LHCN-M2 (cell line): Measurements from ENCODE around the gene ADGRL3. TPM values are rescaled to one million over a fixed set of nuclear protein-coding genes. Genes with fewer than 3 reads are reported as not detected.
A peak's percentile ranks its signal among the peaks of the same experiment; 100 is the strongest.

Experiments used
- DNase-seq: peaks from one replicate; pipeline ENCODE4 v3.0.0-alpha.2; 2012; ENCODE audit warnings: low read depth
- total RNA-seq: library from RNA; depleted of rRNA; stranded (reverse); fragments of >200 nt; gene quantifications from 2 replicates; pipeline ENCODE4 v1.2.3, GENCODE V29; 2014

The ADGRL3 gene
- total RNA-seq, 1 experiment from 2014 or later, result 0.11 TPM

GRCh38 chr4:61493470-61493869, 293.3 kb downstream of the ADGRL3 start:
- DNase-seq, result no peak

- peak; percentile 43 for DNase-seq
Measured at GRCh38 chr4:61500883-61501282, 300.8 kb downstream of the ADGRL3 start.

- DNase-seq, result no peak
Measured at GRCh38 chr4:61501812-61502211, 301.7 kb downstream of the ADGRL3 start.

- no peak for DNase-seq
Measured at GRCh38 chr4:61505773-61506685, 305.9 kb downstream of the ADGRL3 start.

GRCh38 chr4:61507091-61507490, 307.0 kb downstream of the ADGRL3 start:
- DNase-seq, result no peak

- peak; percentile 78 for DNase-seq
Measured at GRCh38 chr4:61509721-61510241, 309.7 kb downstream of the ADGRL3 start.

GRCh38 chr4:61511716-61512488, 311.8 kb downstream of the ADGRL3 start:
- DNase-seq, result peak; percentile 77

GRCh38 chr4:61514991-61515390, 314.9 kb downstream of the ADGRL3 start:
- DNase-seq, result no peak

GRCh38 chr4:61517144-61517543, 317.0 kb downstream of the ADGRL3 start:
- DNase-seq, result no peak

GRCh38 chr4:61520166-61520565, 320.0 kb downstream of the ADGRL3 start:
- no peak for DNase-seq

GRCh38 chr4:61520681-61521160, 320.6 kb downstream of the ADGRL3 start:
- peak; percentile 64 for DNase-seq

- no peak for DNase-seq
Measured at GRCh38 chr4:61521451-61521850, 321.3 kb downstream of the ADGRL3 start.

GRCh38 chr4:61522312-61522711, 322.2 kb downstream of the ADGRL3 start:
- DNase-seq, result no peak

GRCh38 chr4:61527888-61528287, 327.8 kb downstream of the ADGRL3 start:
- DNase-seq, result peak; percentile 21

- no peak for DNase-seq
Measured at GRCh38 chr4:61528595-61528994, 328.5 kb downstream of the ADGRL3 start.

GRCh38 chr4:61531188-61531587, 331.1 kb downstream of the ADGRL3 start:
- no peak for DNase-seq

GRCh38 chr4:61532336-61533000, 332.3 kb downstream of the ADGRL3 start:
- no peak for DNase-seq

GRCh38 chr4:61533140-61533539, 333.0 kb downstream of the ADGRL3 start:
- no peak for DNase-seq

GRCh38 chr4:61540944-61541343, 340.8 kb downstream of the ADGRL3 start:
- DNase-seq, result no peak

GRCh38 chr4:61541459-61541858, 341.3 kb downstream of the ADGRL3 start:
- no peak for DNase-seq

- no peak for DNase-seq
Measured at GRCh38 chr4:61543976-61544375, 343.9 kb downstream of the ADGRL3 start.
